Dermis microvascular lymphatic vessel endothelial cell (primary cell): ENCODE results near the gene ANKRD30B. TPM values are rescaled to one million over a fixed set of nuclear protein-coding genes. Genes with fewer than 3 reads are reported as not detected.
"Not testable (repeated sequence)": the region's sequence is repeated elsewhere in the genome, so short reads cannot be mapped to it uniquely, and the experiment has no call there.

Experiments used
- DNase-seq, 2 donors: peaks; one replicate each; pipeline versions ENCODE4 v3.0.0 to v3.0.0-alpha.2; 2010; ENCODE audit warnings: low read depth in 2 of 2
- total RNA-seq: library from RNA; depleted of rRNA; stranded (reverse); fragments of >200 nt; gene quantifications from 2 replicates; pipeline ENCODE4 v1.2.1, GENCODE V29; 2014

ANKRD30B gene
- total RNA-seq, 1 donor from 2014 or later = not detected

- not testable (repeated sequence) for DNase-seq
Measured at GRCh38 chr18:14856256-14856655, 108.3 kb downstream of the ANKRD30B start.

DNA sequence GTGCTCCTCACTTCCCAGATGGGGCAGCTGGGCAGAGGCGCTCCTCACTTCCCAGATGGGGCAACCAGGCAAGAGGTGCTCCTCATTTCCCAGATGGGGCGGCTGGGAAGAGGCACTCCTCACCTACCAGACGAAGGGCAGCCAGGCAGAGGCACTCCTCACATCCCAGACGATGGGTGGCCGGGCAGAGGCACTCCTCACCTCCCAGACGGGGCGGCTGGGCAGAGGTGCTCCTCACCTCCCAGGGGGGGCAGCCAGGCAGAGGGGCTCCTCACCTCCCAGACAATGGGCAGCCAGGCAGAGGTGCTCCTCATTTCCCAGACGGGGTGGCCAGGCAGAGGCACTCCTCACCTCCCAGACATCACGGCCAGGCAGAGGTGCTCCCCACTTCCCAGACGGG is 110.5 kb downstream of the ANKRD30B start:
- not testable (repeated sequence) for DNase-seq

GRCh38 chr18:14859995-14860394 is 112.0 kb downstream of the ANKRD30B start:
- DNase-seq = not testable (repeated sequence)

DNA sequence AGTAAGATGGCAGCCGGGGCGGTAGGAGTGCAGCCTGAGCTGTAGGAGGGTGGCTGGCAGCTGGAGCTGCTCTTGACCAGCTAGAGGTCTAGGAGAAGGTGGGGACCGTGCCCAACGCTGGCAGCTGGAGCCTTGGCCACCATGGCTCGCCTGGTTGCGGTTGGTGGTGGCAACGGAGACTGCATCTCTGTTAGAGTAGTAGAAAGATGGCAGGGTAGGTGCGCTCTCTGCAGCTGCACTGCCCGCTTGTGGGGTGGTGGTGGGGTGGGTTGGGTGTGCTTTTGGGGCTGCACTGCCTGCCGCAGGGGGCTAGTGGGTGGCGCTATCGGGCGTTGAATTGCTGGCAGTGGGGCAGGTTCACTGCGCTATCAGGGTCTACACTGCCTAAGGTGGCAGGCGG is 118.5 kb downstream of the ANKRD30B start:
- DNase-seq = not testable (repeated sequence)

DNA sequence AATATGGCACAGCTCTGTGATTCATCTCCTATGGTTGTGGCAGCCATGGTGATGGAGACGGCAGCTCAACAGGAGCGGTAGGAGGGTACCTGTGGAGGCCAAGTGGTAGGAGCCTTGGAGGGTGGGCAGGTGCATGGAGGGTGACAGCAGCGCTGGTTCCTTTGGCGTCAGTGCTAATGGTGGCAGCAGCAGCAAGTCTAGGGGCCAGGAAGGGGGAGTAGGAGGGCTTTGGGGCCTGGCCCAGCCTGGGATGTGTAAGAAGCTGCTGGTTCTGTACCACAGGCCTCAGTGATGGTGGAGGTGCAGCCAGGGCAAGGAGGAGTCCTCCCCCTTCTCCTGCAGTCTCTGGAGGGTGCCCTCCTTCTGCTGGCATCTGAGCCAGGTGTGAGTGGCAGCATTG is 120.0 kb downstream of the ANKRD30B start:
- DNase-seq = not testable (repeated sequence)

DNA sequence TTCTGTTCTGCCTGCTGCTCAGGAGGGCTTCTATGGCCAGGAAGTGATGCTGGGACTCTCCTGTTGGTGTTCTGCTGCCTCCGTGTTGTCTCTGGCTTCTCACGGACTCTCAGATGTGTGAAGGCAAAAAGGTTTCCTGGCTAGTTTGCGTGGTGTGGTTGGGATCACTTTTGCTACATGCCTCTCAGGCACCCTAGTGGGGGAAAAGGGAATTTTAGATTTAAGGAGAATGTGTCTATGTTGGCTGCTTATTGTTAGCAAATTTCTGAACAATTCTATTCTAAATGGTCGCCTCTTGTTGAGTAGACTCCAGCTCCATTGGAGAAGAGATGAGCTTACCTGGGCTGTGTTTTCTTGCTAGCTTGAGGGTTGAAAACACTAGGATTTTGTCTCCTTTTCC is 120.9 kb downstream of the ANKRD30B start:
- DNase-seq = not testable (repeated sequence)

- not testable (repeated sequence) for DNase-seq
Measured at GRCh38 chr18:14878826-14879225, 130.9 kb downstream of the ANKRD30B start.

- DNase-seq = no peak
Measured at GRCh38 chr18:14900435-14900834, 152.5 kb downstream of the ANKRD30B start.

Other genes with a start within 250 kb of the ANKRD30B start
- not detected in 2 replicates for gene POTEC, start 204.6 kb upstream of the ANKRD30B start, total RNA-seq